IMR-90 (cell line): Measurements from ENCODE around the gene ABCG8. TPM values are rescaled to one million over a fixed set of nuclear protein-coding genes. Genes with fewer than 3 reads are reported as not detected.

Experiments
- ATAC-seq: fragments of 200-7000 bp; cut with Tn5 transposase; 2 replicates; pipeline ENCODE4 v1.9.1; 2020; ENCODE audit warnings: low read depth, mild to moderate bottlenecking, moderate library complexity
- BruUV-seq: library from RNA; stranded (reverse); fragments of 400-500 nt; replicated peaks from 2 replicates; lab custom pipeline; 2021; lab: Mats Ljungman, UMichigan
- CTCF ChIA-PET: fragments of 300-600 bp; formaldehyde crosslinking; extraction: SDS; loops from one replicate; lab custom pipeline; 2021; ENCODE audit warnings: antibody characterized with exemption; lab: Yijun Ruan, JAX
- POLR2A ChIA-PET: fragments of 300-600 bp; sonication (Branson Sonifier 250); formaldehyde crosslinking; loops from one replicate; lab custom pipeline; 2022; ENCODE audit warnings: antibody characterized with exemption; ENCODE audit not compliant: unreplicated experiment; lab: Charles Lee
- DNase-seq: peaks from one replicate; pipeline ENCODE4 v3.0.0; 2013
- H2AFZ ChIP-seq: replicated peaks from 2 replicates; pipeline ENCODE3; 2013; ENCODE audit warnings: low read length, mild to moderate bottlenecking; ENCODE audit not compliant: poor library complexity
- H2AK5ac ChIP-seq: 2 replicates; pipeline ENCODE4 v1.6.1; 2013; ENCODE audit warnings: low read depth, low read length, inconsistent platforms
- H2AK9ac ChIP-seq: replicated peaks from 2 replicates; pipeline ENCODE3; 2013; ENCODE audit warnings: mild to moderate bottlenecking, low read depth, low read length, moderate library complexity; ENCODE audit not compliant: poor library complexity
- H2BK120ac ChIP-seq: 2 replicates; pipeline ENCODE4 v1.6.1; 2013; ENCODE audit warnings: low read depth, low read length, inconsistent platforms
- H2BK15ac ChIP-seq: 3 replicates; pipeline ENCODE4 v1.6.1; 2013; ENCODE audit warnings: low read depth, low read length, inconsistent platforms
- H2BK20ac ChIP-seq: 2 replicates; pipeline ENCODE4 v1.6.1; 2013; ENCODE audit warnings: low read depth, mild to moderate bottlenecking, inconsistent platforms, low read length, moderate library complexity
- H2BK5ac ChIP-seq: 2 replicates; pipeline ENCODE4 v1.6.1; 2013; ENCODE audit warnings: mild to moderate bottlenecking, low read depth, low read length, inconsistent platforms; ENCODE audit not compliant: poor library complexity, severe bottlenecking
- H3K14ac ChIP-seq: replicated peaks from 2 replicates; pipeline ENCODE4 v1.6.1; 2013; ENCODE audit warnings: low read depth, low read length, inconsistent platforms
- H3K18ac ChIP-seq: 2 replicates; pipeline ENCODE4 v1.6.1; 2013; ENCODE audit warnings: low read depth, low read length, control low read depth
- H3K23ac ChIP-seq: 2 replicates; pipeline ENCODE4 v1.6.1; 2013; ENCODE audit warnings: low read depth, low read length, inconsistent platforms
- H3K27ac ChIP-seq: 2 replicates; pipeline ENCODE4 v1.5.1; 2013; ENCODE audit warnings: mild to moderate bottlenecking, control low read depth, low read length; ENCODE audit not compliant: insufficient read depth
- H3K27me3 ChIP-seq: 2 replicates; pipeline ENCODE4 v1.6.1; 2013; ENCODE audit warnings: low read length; ENCODE audit not compliant: control insufficient read depth, insufficient read depth
- H3K36me3 ChIP-seq: 2 replicates; pipeline ENCODE4 v1.6.1; 2013; ENCODE audit warnings: low read length, mixed read lengths; ENCODE audit not compliant: control insufficient read depth, insufficient read depth
- H3K4ac ChIP-seq: 2 replicates; pipeline ENCODE4 v1.6.1; 2013; ENCODE audit warnings: low read depth, low read length, inconsistent platforms
- H3K4me1 ChIP-seq: 2 replicates; pipeline ENCODE4 v1.6.1; 2013; ENCODE audit warnings: low read length, mixed read lengths; ENCODE audit not compliant: control insufficient read depth, insufficient read depth
- H3K4me2 ChIP-seq: 2 replicates; pipeline ENCODE4 v1.6.1; 2013; ENCODE audit warnings: low read depth, mild to moderate bottlenecking, control low read depth, low read length, moderate library complexity
- H3K4me3 ChIP-seq: 2 replicates; pipeline ENCODE4 v1.5.1; 2013; ENCODE audit warnings: low read depth, mild to moderate bottlenecking, control low read depth, low read length, moderate library complexity; ENCODE audit not compliant: insufficient read depth
- H3K56ac ChIP-seq: 2 replicates; pipeline ENCODE4 v1.6.1; 2013; ENCODE audit warnings: low read length, inconsistent platforms; ENCODE audit not compliant: insufficient read depth; ENCODE audit errors: extremely low read depth
- H3K79me1 ChIP-seq, 2 experiments: 2 replicates each; pipeline ENCODE4 v1.6.1; 2013; ENCODE audit warnings: low read length in 2 of 2, inconsistent platforms in 1 of 2, low read depth in 1 of 2
- H3K9ac ChIP-seq: 2 replicates; pipeline ENCODE4 v1.6.1; 2013; ENCODE audit warnings: low read depth, low read length, control low read depth
- H3K9me1 ChIP-seq: 2 replicates; pipeline ENCODE4 v1.6.1; 2013; ENCODE audit warnings: low read length, inconsistent platforms; ENCODE audit not compliant: insufficient read depth
- H3K9me3 ChIP-seq: 2 replicates; pipeline ENCODE4 v1.6.1; 2013; ENCODE audit warnings: low read length; ENCODE audit not compliant: control insufficient read depth, insufficient read depth
- H4K20me1 ChIP-seq: 2 replicates; pipeline ENCODE4 v1.6.1; 2013; ENCODE audit warnings: low read length, inconsistent platforms; ENCODE audit not compliant: insufficient read depth
- H4K5ac ChIP-seq: 2 replicates; pipeline ENCODE4 v1.6.1; 2013; ENCODE audit warnings: mild to moderate bottlenecking, low read depth, low read length, control low read depth
- H4K8ac ChIP-seq, 2 experiments: 2 replicates each; pipeline ENCODE4 v1.6.1; 2013; ENCODE audit warnings: low read depth in 2 of 2, low read length in 2 of 2, control low read depth in 1 of 2, inconsistent platforms in 1 of 2
- H4K91ac ChIP-seq: 2 replicates; pipeline ENCODE4 v1.6.1; 2013; ENCODE audit warnings: low read depth, low read length, inconsistent platforms; ENCODE audit not compliant: insufficient read depth
- CEBPB ChIP-seq: IDR thresholded peaks from 2 replicates; pipeline ENCODE4 v1.6.1; 2012; ENCODE audit warnings: low read depth, low read length, improper control_type of control experiment
- CHD1 ChIP-seq: IDR thresholded peaks from 2 replicates; pipeline ENCODE4 v1.6.1; 2012; ENCODE audit warnings: low read depth, low read length, improper control_type of control experiment
- CTCF ChIP-seq: conservative IDR thresholded peaks from 2 replicates; pipeline ENCODE4 v1.5.1; 2012; ENCODE audit warnings: mild to moderate bottlenecking, low read depth, low read length, improper control_type of control experiment
- ELK1 ChIP-seq: fragments of 150-350 bp; IDR thresholded peaks from 2 replicates; pipeline ENCODE4 v1.6.1; 2016; ENCODE audit warnings: low read depth, mild to moderate bottlenecking, low read length, moderate library complexity, borderline replicate concordance
- FOS ChIP-seq: fragments of 150-350 bp; IDR thresholded peaks from 2 replicates; pipeline ENCODE4 v1.6.1; 2016; ENCODE audit warnings: low read depth, low read length
- MAFK ChIP-seq: IDR thresholded peaks from 2 replicates; pipeline ENCODE4 v1.6.1; 2012; ENCODE audit warnings: low read depth, low read length, improper control_type of control experiment
- MAZ ChIP-seq: IDR thresholded peaks from 2 replicates; pipeline ENCODE4 v1.6.1; 2012; ENCODE audit warnings: low read depth, mild to moderate bottlenecking, low read length, improper control_type of control experiment, moderate library complexity, borderline replicate concordance
- NFE2L2 ChIP-seq: fragments of 150-350 bp; IDR thresholded peaks from 2 replicates; pipeline ENCODE4 v1.6.1; 2016; ENCODE audit warnings: low read depth, mild to moderate bottlenecking, low read length
- RAD21 ChIP-seq: IDR thresholded peaks from 2 replicates; pipeline ENCODE4 v1.6.1; 2012; ENCODE audit warnings: low read length, improper control_type of control experiment
- RCOR1 ChIP-seq: IDR thresholded peaks from 2 replicates; pipeline ENCODE4 v1.6.1; 2012; ENCODE audit warnings: mild to moderate bottlenecking, low read length, improper control_type of control experiment; ENCODE audit not compliant: insufficient replicate concordance
- RFX5 ChIP-seq: IDR thresholded peaks from 2 replicates; pipeline ENCODE4 v1.8.0; 2012; ENCODE audit warnings: low read depth, mild to moderate bottlenecking, low read length, moderate library complexity
- SMC3 ChIP-seq: fragments of 150-350 bp; IDR thresholded peaks from 2 replicates; pipeline ENCODE4 v1.6.1; 2016; ENCODE audit warnings: low read depth, mild to moderate bottlenecking, antibody characterized with exemption, low read length, moderate library complexity
- USF2 ChIP-seq: fragments of 150-350 bp; IDR thresholded peaks from 2 replicates; pipeline ENCODE4 v1.6.1; 2017; ENCODE audit warnings: mild to moderate bottlenecking, antibody characterized with exemption, low read length, low read depth
- WGBS, 2 experiments: methylation state at CpG; one replicate each; pipeline versions ENCODE4 v1.1.5 to v1.1.7; 2013; ENCODE audit warnings: missing lambda C conversion rate in 2 of 2; ENCODE audit not compliant: insufficient read length in 1 of 2; ENCODE audit errors: extremely low coverage in 2 of 2; 5-methylcytosine and 5-hydroxymethylcytosine counted together
- dilution Hi-C: fragments of 300-500 bp; cut with HindIII; formaldehyde crosslinking; loops from one replicate; pipeline ENCODE4 v1.14.3; 2018; ENCODE audit warnings: low sequenced_read_pairs; ENCODE audit not compliant: unreplicated experiment
- in situ Hi-C: fragments of 300-500 bp; cut with MboI; formaldehyde crosslinking; loops from 3 replicates; pipeline ENCODE4 v1.14.3; 2019; ENCODE audit warnings: low sequenced_read_pairs, inconsistent platforms, mixed read lengths
- intact Hi-C: fragments of 100-400 bp; cut with micrococcal nuclease; formaldehyde crosslinking; loops from 2 replicates; pipeline ENCODE4 v1.10.0; 2022
- polyA plus RNA-seq, 3 experiments: library from polyadenylated mRNA; depleted of rRNA; stranded (reverse); fragments of >200 nt; gene quantifications; 2 replicates each; pipeline ENCODE4 v1.2.3, GENCODE V29; 2012; ENCODE audit warnings: low replicate concordance in 1 of 3
- total RNA-seq: library from RNA; depleted of rRNA; stranded (reverse); fragments of >200 nt; gene quantifications from 2 replicates; pipeline ENCODE4 v1.2.3, GENCODE V29; 2012

The ABCG8 gene
- total and polyA plus RNA-seq, 2 of the 4 experiments (the other 2 are of a cell fraction) = not detected

- CTCF ChIA-PET = no interaction called here
- H3K9me3 ChIP-seq = no peaks in the 10 kb centered on the region
- WGBS, 2 experiments = no CpG with 5 or more reads among the region's 3 CpGs
These were observed 12.9 kb upstream of the ABCG8 start for GRCh38 chr2:43825841-43826240.

More at GRCh38 chr2:43825841-43826240, 12.9 kb upstream of the ABCG8 start:
- Histone ChIP-seq H3K23ac (no peak overlapping the region), H3K4me3 (no peak overlapping the region), H3K18ac (no peak overlapping the region), H3K27me3 (peaks cover 48% of the 10 kb centered on the region), H3K27ac (no peak overlapping the region), H3K4me1 (no peaks in the 10 kb centered on the region), H2BK120ac (no peak overlapping the region), H2AK9ac (no peak overlapping the region), H4K20me1 (no peaks in the 10 kb centered on the region), H3K4ac (no peak overlapping the region), H2AK5ac (no peak overlapping the region), H2BK5ac (no peak overlapping the region), H4K5ac (no peak overlapping the region), H4K91ac (no peak overlapping the region), H3K36me3 (no peaks in the 10 kb centered on the region), H2AFZ (no peak overlapping the region), H2BK15ac (no peak overlapping the region), H3K56ac (no peak overlapping the region), H3K9ac (no peak overlapping the region), H2BK20ac (no peak overlapping the region), H3K9me1 (no peaks in the 10 kb centered on the region), H3K79me1 (no peaks in the 10 kb centered on the region), H3K4me2 (no peak overlapping the region), H3K14ac (no peak overlapping the region), H4K8ac (no peak overlapping the region)
- in situ Hi-C loops (no loop called here), intact Hi-C loops (no loop called here), dilution Hi-C loops (no loop called here)
- TF ChIP-seq CTCF (no peak), RCOR1 (no peak), RFX5 (no peak), USF2 (no peak), MAFK (no peak), RAD21 (no peak), MAZ (no peak), SMC3 (no peak), CEBPB (no peak), FOS (no peak), ELK1 (no peak), CHD1 (no peak), NFE2L2 (no peak)
- POLR2A ChIA-PET = no interaction called here
- BruUV-seq = no TSS peak
- ATAC-seq (no peak), DNase-seq (no peak)
